ENCODE results near the gene TAF15. TPM values are rescaled to one million over a fixed set of nuclear protein-coding genes. Genes with fewer than 3 reads are reported as not detected.
A peak's percentile ranks its signal among the peaks of the same experiment; 100 is the strongest.

Gene TAF15
- total RNA-seq, 2 donors from 2014 or later: 235 to 249 TPM

GRCh38 chr17:35895636-35896587 lies 86.6 kb downstream of the TAF15 start:
- peak; percentile 87 to 90 for ATAC-seq
- peaks cover 77 to 81% of the 10 kb centered on the region in 2 donors for H3K4me1 Mint-ChIP-seq (ENCODE audit: low read depth in 2 of 2)
- H3K9me3 Mint-ChIP-seq: peaks cover 4% of the 10 kb centered on the region
- peak overlapping the region; percentile 88 to 96 for H3K27ac Mint-ChIP-seq
- peak; percentile 86 for DNase-seq (ENCODE audit: low spot score)
- peak overlapping the region; percentile 78 for H3K4me3 Mint-ChIP-seq
- H3K36me3 Mint-ChIP-seq: no peaks in the 10 kb centered on the region
- no peaks in the 10 kb centered on the region for H3K27me3 Mint-ChIP-seq

Other genes starting within 250 kb of the TAF15 start
- gene SLFN14, start 248.7 kb upstream of the TAF15 start, total RNA-seq: not detected
- gene PEX12, start 230.9 kb upstream of the TAF15 start, total RNA-seq: 1 to 10 TPM; 3.5 to 4.5 TPM
- 100 to 1,000 TPM; 158 to 171 TPM for gene AP2B1, start 222.2 kb upstream of the TAF15 start, total RNA-seq
- under 1 TPM in 1 of 2 donors, not detected in 1; 0.14 TPM for gene RASL10B, start 77.8 kb upstream of the TAF15 start, total RNA-seq
- gene GAS2L2, start 56.2 kb upstream of the TAF15 start, total RNA-seq: not detected
- not detected for gene C17orf50, start 48.6 kb upstream of the TAF15 start, total RNA-seq
- not detected for gene MMP28, start 13.8 kb upstream of the TAF15 start, total RNA-seq
- gene HEATR9, start 59.4 kb downstream of the TAF15 start, total RNA-seq: 1 to 10 TPM in 1 of 2 donors, under 1 TPM in 1; 0.81 to 2.9 TPM
- 100 to 1,000 TPM in 1 of 2 donors, 10 to 100 TPM in 1; 97.5 to 224 TPM for gene CCL5, start 70.9 kb downstream of the TAF15 start, total RNA-seq
- 1 to 10 TPM; 1.3 to 3.5 TPM for gene RDM1, start 121.3 kb downstream of the TAF15 start, total RNA-seq
- gene LYZL6, start 134.2 kb downstream of the TAF15 start, total RNA-seq: not detected
- gene CCL16, start 172.0 kb downstream of the TAF15 start, total RNA-seq: not detected
- not detected for gene CCL14, start 177.2 kb downstream of the TAF15 start, total RNA-seq
- not detected for gene CCL15, start 192.1 kb downstream of the TAF15 start, total RNA-seq
- gene CCL23, start 208.5 kb downstream of the TAF15 start, total RNA-seq: 1 to 10 TPM in 1 of 2 donors, not detected in 1; 1.7 TPM